Sigmoid colon (tissue), 7 donors: ENCODE measurements around the gene SRP9. TPM values are rescaled to one million over a fixed set of nuclear protein-coding genes. Genes with fewer than 3 reads are reported as not detected.
"Not testable (repeated sequence)": the region's sequence is repeated elsewhere in the genome, so short reads cannot be mapped to it uniquely, and the experiment has no call there.

Experiments used
- DNase-seq: peaks from one replicate; pipeline ENCODE4 v3.0.0-alpha.2; 2019
- H3K27ac ChIP-seq, 4 donors: fragments of 200-600 bp; sonication (generic); one replicate each; pipeline ENCODE4 v1.5.1; 2016 to 2019; ENCODE audit warnings: mild to moderate bottlenecking in 1 of 4
- H3K27me3 ChIP-seq, 3 donors: fragments of 200-600 bp; sonication (generic); one replicate each; pipeline ENCODE4 v1.5.1; 2019; ENCODE audit warnings: mild to moderate bottlenecking in 1 of 3
- H3K36me3 ChIP-seq, 4 donors: fragments of 200-600 bp; sonication (generic); one replicate each; pipeline ENCODE4 v1.5.1; 2016 to 2019
- H3K4me1 ChIP-seq, 4 donors: fragments of 200-600 bp; sonication (generic); one replicate each; pipeline ENCODE4 v1.5.1; 2017 to 2019
- H3K4me3 ChIP-seq, 4 donors: fragments of 200-600 bp; sonication (generic); one replicate each; pipeline ENCODE4 v1.5.1; 2017 to 2019; ENCODE audit warnings: mild to moderate bottlenecking in 2 of 4, moderate library complexity in 1 of 4
- H3K9me3 ChIP-seq, 4 donors: fragments of 200-600 bp in 3 of 4; sonication (generic) in 3 of 4; one replicate each; pipeline versions ENCODE4 v1.5.1 to v1.6.1; 2013 to 2019
- CTCF ChIP-seq, 4 experiments: fragments of 450-650 bp in 3 of 4; fragments of 200-600 bp in 1 of 4; IDR thresholded peaks; one replicate each; pipeline ENCODE4 v1.5.1; 2016 to 2019; ENCODE audit warnings: antibody characterized with exemption in 4 of 4, mild to moderate bottlenecking in 3 of 4, moderate library complexity in 2 of 4
- EP300 ChIP-seq, 4 donors: sonication (generic); formaldehyde crosslinking; IDR thresholded peaks; one replicate each; pipeline ENCODE4 v1.6.1; 2017; ENCODE audit warnings: antibody characterized with exemption in 4 of 4
- POLR2A ChIP-seq, 2 donors: fragments of 450-650 bp; IDR thresholded peaks; one replicate each; pipeline ENCODE4 v1.6.1; 2016; ENCODE audit warnings: antibody characterized with exemption in 2 of 2, mild to moderate bottlenecking in 2 of 2, moderate library complexity in 2 of 2
- POLR2AphosphoS5 ChIP-seq, 4 donors: sonication (generic); formaldehyde crosslinking; IDR thresholded peaks; one replicate each; pipeline ENCODE4 v1.6.1; 2017; ENCODE audit warnings: antibody characterized with exemption in 4 of 4
- WGBS, 2 donors: extraction: QIAGEN DNeasy Blood & Tissue Kit; methylation state at CpG; one replicate each; pipeline ENCODE4 v1.1.7; 2013; 5-methylcytosine and 5-hydroxymethylcytosine counted together
- intact Hi-C: fragments of 100-400 bp; cut with DNase I; formaldehyde crosslinking; loops from one replicate; pipeline ENCODE4 v1.15.1; 2023
- polyA plus RNA-seq, 3 donors: library from polyadenylated mRNA; stranded (reverse); fragments of 200-250 nt; gene quantifications; one replicate each; pipeline ENCODE4 v1.2.3, GENCODE V29; 2013
- small RNA-seq, 3 donors: library from RNA; depleted of rRNA; stranded (forward); fragments of <200 nt; gene quantifications; one replicate each; pipeline ENCODE3, GENCODE V24; 2016
- total RNA-seq, 4 donors: library from RNA; depleted of rRNA; stranded (reverse); fragments of >200 nt; gene quantifications; one replicate each; pipeline ENCODE4 v1.1.0, GENCODE V29; 2016
- donor health status: healthy with polysubstance abuse.
- donor health status: Bipolar disorder and iron deficiency.
- donor health status: healthy.

Gene SRP9
- total and polyA plus RNA-seq, 7 donors = 148 to 513 (median 264) TPM

GRCh38 chr1:225830841-225831240, 53.2 kb downstream of the SRP9 start:
- Histone ChIP-seq H3K9me3 (no peaks in the 10 kb centered on the region), H3K4me1 (peaks cover 2 to 23% (median 19%) of the 10 kb centered on the region in 4 donors), H3K27ac (no peak overlapping the region), H3K4me3 (no peak overlapping the region), H3K36me3 (peaks cover 16 to 45% (median 24%) of the 10 kb centered on the region in 4 donors), H3K27me3 (no peaks in the 10 kb centered on the region)
- 85 to 93% methylated on average over 6 of the region's 6 CpGs for WGBS, 2 donors
- intact Hi-C loops = no loop called here
- TF ChIP-seq POLR2A (IDR thresholded peaks at IDR 0.05) (no peak), POLR2AphosphoS5 (IDR thresholded peaks at IDR 0.05) (no peak), CTCF (IDR thresholded peaks at IDR 0.05) (no peak), EP300 (IDR thresholded peaks at IDR 0.05) (no peak)
- no peak for DNase-seq

GRCh38 chr1:225834417-225835329, 57.0 kb downstream of the SRP9 start:
- intact Hi-C loops = no loop called here
- no peaks in the 10 kb centered on the region for H3K27me3 ChIP-seq
- WGBS, 2 donors = 80 to 81% methylated on average over 7 of the region's 7 CpGs
- peak; percentile 94 for DNase-seq
- no peaks in the 10 kb centered on the region for H3K9me3 ChIP-seq
- no peak overlapping the region for H3K4me3 ChIP-seq
- H3K36me3 ChIP-seq = peaks cover 30 to 62% (median 36%) of the 10 kb centered on the region in 4 donors
- H3K4me1 ChIP-seq = peaks cover 2 to 24% (median 18%) of the 10 kb centered on the region in 4 donors
- TF ChIP-seq POLR2A (IDR thresholded peaks at IDR 0.05) = no peak
- TF ChIP-seq POLR2AphosphoS5 (IDR thresholded peaks at IDR 0.05) = peak; percentile 28 to 60 (median 48)
- peak overlapping the region; percentile 74 to 75 (median 75) for H3K27ac ChIP-seq

GRCh38 chr1:225835856-225836255, 58.2 kb downstream of the SRP9 start:
- Histone ChIP-seq H3K27me3 (no peaks in the 10 kb centered on the region), H3K36me3 (peaks cover 33 to 61% (median 40%) of the 10 kb centered on the region in 4 donors), H3K4me3 (no peak overlapping the region), H3K9me3 (no peaks in the 10 kb centered on the region), H3K4me1 (peaks cover 2 to 24% (median 18%) of the 10 kb centered on the region in 4 donors), H3K27ac (peak overlapping the region; percentile 47 to 74 (median 54))
- intact Hi-C loops = no loop called here
- 29 to 56% methylated on average over 3 of the region's 3 CpGs for WGBS, 2 donors
- peak; percentile 84 for DNase-seq
- TF ChIP-seq POLR2AphosphoS5 (IDR thresholded peaks at IDR 0.05) = no peak
- TF ChIP-seq EP300 (IDR thresholded peaks at IDR 0.05) = no peak
- TF ChIP-seq POLR2A (IDR thresholded peaks at IDR 0.05) = no peak
- no peak for TF ChIP-seq CTCF (IDR thresholded peaks at IDR 0.05)

- peaks cover 2 to 24% (median 18%) of the 10 kb centered on the region in 4 donors for H3K4me1 ChIP-seq
- H3K4me3 ChIP-seq, H3K9me3 ChIP-seq, DNase-seq, H3K27me3 ChIP-seq, intact Hi-C loops: not testable (repeated sequence)
- H3K36me3 ChIP-seq = peaks cover 29 to 56% (median 40%) of the 10 kb centered on the region in 4 donors
- peak overlapping the region; percentile 47 to 74 (median 54) for H3K27ac ChIP-seq
- WGBS, 2 donors = 93% methylated on average over 4 of the region's 4 CpGs
Measured at GRCh38 chr1:225836296-225836695, 58.7 kb downstream of the SRP9 start.

GRCh38 chr1:225838793-225839192, 61.2 kb downstream of the SRP9 start:
- TF ChIP-seq POLR2AphosphoS5 (IDR thresholded peaks at IDR 0.05) (no peak), POLR2A (IDR thresholded peaks at IDR 0.05) (no peak), CTCF (IDR thresholded peaks at IDR 0.05) (no peak), EP300 (IDR thresholded peaks at IDR 0.05) (no peak)
- no peak overlapping the region for H3K27ac ChIP-seq

More at GRCh38 chr1:225838793-225839192, 61.2 kb downstream of the SRP9 start:
- Histone ChIP-seq H3K27me3 (no peaks in the 10 kb centered on the region), H3K36me3 (peaks cover 18 to 55% (median 35%) of the 10 kb centered on the region in 4 donors), H3K9me3 (no peaks in the 10 kb centered on the region), H3K4me1 (peaks cover 2 to 24% (median 18%) of the 10 kb centered on the region in 4 donors), H3K4me3 (no peak overlapping the region)
- DNase-seq = no peak
- intact Hi-C loops = no loop called here
- WGBS, 2 donors = 87 to 91% methylated on average over 14 of the region's 14 CpGs

Small RNA genes lying within 50 kb of the gene (small RNA-seq; reads per million reads assigned to genes)
- gene RNU6-1304P = 0 reads per million in 3 donors

Other genes with a start within 250 kb of the SRP9 start
- 100 to 1,000 TPM in 3 of 4 donors, 10 to 100 TPM in 1; 92.2 to 197 (median 116) TPM for gene ENAH, start 124.7 kb upstream of the SRP9 start, total RNA-seq
- 10 to 100 TPM in 2 of 3 donors, 1 to 10 TPM in 1; 9.6 to 17.1 (median 15.0) TPM for gene ENAH, start 124.7 kb upstream of the SRP9 start, polyA plus RNA-seq
- gene EPHX1, start 32.3 kb downstream of the SRP9 start, total RNA-seq = 10 to 100 TPM; 43.6 to 78.9 (median 67.7) TPM
- 10 to 100 TPM in 2 of 3 donors, 1 to 10 TPM in 1; 6.9 to 26.6 (median 14.4) TPM for gene EPHX1, start 32.3 kb downstream of the SRP9 start, polyA plus RNA-seq
- 10 to 100 TPM; 25.3 to 94.4 (median 36.9) TPM for gene TMEM63A, start 104.6 kb downstream of the SRP9 start, total RNA-seq
- 100 to 1,000 TPM in 1 of 3 donors, 1 to 10 TPM in 2; 3.0 to 103 (median 5.5) TPM for gene TMEM63A, start 104.6 kb downstream of the SRP9 start, polyA plus RNA-seq
- gene LEFTY1, start 111.3 kb downstream of the SRP9 start, total RNA-seq = not detected
- 100 to 1,000 TPM in 1 of 3 donors, 10 to 100 TPM in 2; 14.4 to 120 (median 46.2) TPM for gene LEFTY1, start 111.3 kb downstream of the SRP9 start, polyA plus RNA-seq
- gene PYCR2, start 146.4 kb downstream of the SRP9 start, total RNA-seq = 10 to 100 TPM; 31.0 to 40.5 (median 34.0) TPM
- 10 to 100 TPM; 33.8 to 74.4 (median 36.0) TPM for gene PYCR2, start 146.4 kb downstream of the SRP9 start, polyA plus RNA-seq
- gene LEFTY2, start 163.4 kb downstream of the SRP9 start, total RNA-seq = 1 to 10 TPM in 2 of 4 donors, under 1 TPM in 1, not detected in 1; 0.71 to 5.0 (median 1.1) TPM
- gene LEFTY2, start 163.4 kb downstream of the SRP9 start, polyA plus RNA-seq = 10 to 100 TPM in 1 of 3 donors, not detected in 2; 15.6 TPM
- 10 to 100 TPM; 11.1 to 21.9 (median 18.4) TPM for gene SDE2, start 221.5 kb downstream of the SRP9 start, total RNA-seq
- 10 to 100 TPM in 2 of 3 donors, 1 to 10 TPM in 1; 9.0 to 12.7 (median 10.2) TPM for gene SDE2, start 221.5 kb downstream of the SRP9 start, polyA plus RNA-seq